ENCODE measurements around the gene MMP14. TPM values are rescaled to one million over a fixed set of nuclear protein-coding genes. Genes with fewer than 3 reads are reported as not detected.

MMP14 gene
- total RNA-seq, 1 donor from 2014 or later: 171 TPM

GRCh38 chr14:22884738-22885523, 48.5 kb downstream of the MMP14 start:
- no peak for DNase-seq

GRCh38 chr14:22885975-22886374, 49.6 kb downstream of the MMP14 start:
- DNase-seq: no peak

- DNase-seq: peak; percentile 19
These were observed 50.3 kb downstream of the MMP14 start for GRCh38 chr14:22886500-22887259.

- no peak for DNase-seq
These were observed 51.0 kb downstream of the MMP14 start for GRCh38 chr14:22887260-22887989.

GRCh38 chr14:22887990-22888378, 51.6 kb downstream of the MMP14 start:
- DNase-seq: no peak

GRCh38 chr14:22888662-22889061, 52.3 kb downstream of the MMP14 start:
- no peak for DNase-seq

GRCh38 chr14:22890416-22890815, 54.0 kb downstream of the MMP14 start:
- DNase-seq: no peak

GRCh38 chr14:22892488-22892887, 56.1 kb downstream of the MMP14 start:
- no peak for DNase-seq

- no peak for DNase-seq
These were observed 57.3 kb downstream of the MMP14 start for GRCh38 chr14:22893706-22894105.

- DNase-seq: no peak
These were observed 59.0 kb downstream of the MMP14 start for GRCh38 chr14:22895402-22895801.

- no peak for DNase-seq
These were observed 60.0 kb downstream of the MMP14 start for GRCh38 chr14:22896356-22896755.

GRCh38 chr14:22896760-22897159, 60.4 kb downstream of the MMP14 start:
- DNase-seq: no peak

- no peak for DNase-seq
These were observed 61.0 kb downstream of the MMP14 start for GRCh38 chr14:22897357-22897756.

Small RNA genes lying within 50 kb of the gene (small RNA-seq; reads per million reads assigned to genes)
- not detected for gene RF00019 (ENCODE audit: low replicate concordance)

Other genes starting within 250 kb of the MMP14 start
- gene DAD1, start 247.4 kb upstream of the MMP14 start, total RNA-seq: 164 TPM
- gene ABHD4, start 238.3 kb upstream of the MMP14 start, total RNA-seq: 11.3 TPM
- not detected for gene OR6J1, start 192.2 kb upstream of the MMP14 start, total RNA-seq
- 52.7 TPM for gene OXA1L, start 69.9 kb upstream of the MMP14 start, total RNA-seq
- gene SLC7A7, start 21.1 kb upstream of the MMP14 start, total RNA-seq: 6.8 TPM
- gene MRPL52, start 6.7 kb upstream of the MMP14 start, total RNA-seq: 26.3 TPM
- gene LRP10, start 35.2 kb downstream of the MMP14 start, total RNA-seq: 22.9 TPM
- not detected for gene REM2, start 46.6 kb downstream of the MMP14 start, total RNA-seq
- gene RBM23, start 82.6 kb downstream of the MMP14 start, total RNA-seq: 50.2 TPM
- gene PRMT5, start 92.8 kb downstream of the MMP14 start, total RNA-seq: 39.5 TPM
- gene HAUS4, start 120.5 kb downstream of the MMP14 start, total RNA-seq: 46.3 TPM
- 44.7 TPM for gene AJUBA, start 146.0 kb downstream of the MMP14 start, total RNA-seq
- 7.7 TPM for gene C14orf93, start 173.6 kb downstream of the MMP14 start, total RNA-seq
- 115 TPM for gene PSMB5, start 198.3 kb downstream of the MMP14 start, total RNA-seq
- gene PSMB11, start 205.6 kb downstream of the MMP14 start, total RNA-seq: not detected
- gene CDH24, start 220.9 kb downstream of the MMP14 start, total RNA-seq: 3.4 TPM

Data from skin of body (tissue), 3 donors.